Liver (tissue), 3 donors: Measurements from ENCODE around the gene ACACB.
A peak's percentile ranks its signal among the peaks of the same experiment; 100 is the strongest.

Experiments used
- FOXA1 ChIP-seq: IDR thresholded peaks from 2 replicates; pipeline ENCODE4 v1.6.1; 2016; ENCODE audit warnings: antibody characterized with exemption
- GABPA ChIP-seq, 2 donors: IDR thresholded peaks in 1 of 2; conservative IDR thresholded peaks in 1 of 2; 2 replicates each; pipeline ENCODE4 v1.6.1; 2016; ENCODE audit warnings: antibody characterized with exemption in 2 of 2, mild to moderate bottlenecking in 1 of 2, moderate library complexity in 1 of 2
- RAD21 ChIP-seq, 2 donors: IDR thresholded peaks; 2 replicates each; pipeline ENCODE4 v1.6.1; 2016; ENCODE audit warnings: antibody characterized with exemption in 2 of 2, mild to moderate bottlenecking in 2 of 2
- YY1 ChIP-seq: IDR thresholded peaks from 2 replicates; pipeline ENCODE4 v1.6.1; 2016; ENCODE audit warnings: antibody characterized with exemption, mild to moderate bottlenecking
- TF ChIP-seq, protein P1 (sequence below): fragments of 150-350 bp; IDR thresholded peaks from 2 replicates; pipeline ENCODE4 v1.5.1; 2017; ENCODE audit warnings: improper control_type of control experiment, low read depth, low read length; ENCODE audit not compliant: missing input control
- TF ChIP-seq, protein P2 (sequence below): IDR thresholded peaks from 2 replicates; pipeline ENCODE4 v1.6.1; 2016; ENCODE audit warnings: antibody characterized with exemption, mild to moderate bottlenecking
- TF ChIP-seq, protein P3 (sequence below): IDR thresholded peaks from 2 replicates; pipeline ENCODE4 v1.6.1; 2016; ENCODE audit warnings: antibody characterized with exemption
- donor health status: healthy.
- donor health status: healthy.

DNA sequence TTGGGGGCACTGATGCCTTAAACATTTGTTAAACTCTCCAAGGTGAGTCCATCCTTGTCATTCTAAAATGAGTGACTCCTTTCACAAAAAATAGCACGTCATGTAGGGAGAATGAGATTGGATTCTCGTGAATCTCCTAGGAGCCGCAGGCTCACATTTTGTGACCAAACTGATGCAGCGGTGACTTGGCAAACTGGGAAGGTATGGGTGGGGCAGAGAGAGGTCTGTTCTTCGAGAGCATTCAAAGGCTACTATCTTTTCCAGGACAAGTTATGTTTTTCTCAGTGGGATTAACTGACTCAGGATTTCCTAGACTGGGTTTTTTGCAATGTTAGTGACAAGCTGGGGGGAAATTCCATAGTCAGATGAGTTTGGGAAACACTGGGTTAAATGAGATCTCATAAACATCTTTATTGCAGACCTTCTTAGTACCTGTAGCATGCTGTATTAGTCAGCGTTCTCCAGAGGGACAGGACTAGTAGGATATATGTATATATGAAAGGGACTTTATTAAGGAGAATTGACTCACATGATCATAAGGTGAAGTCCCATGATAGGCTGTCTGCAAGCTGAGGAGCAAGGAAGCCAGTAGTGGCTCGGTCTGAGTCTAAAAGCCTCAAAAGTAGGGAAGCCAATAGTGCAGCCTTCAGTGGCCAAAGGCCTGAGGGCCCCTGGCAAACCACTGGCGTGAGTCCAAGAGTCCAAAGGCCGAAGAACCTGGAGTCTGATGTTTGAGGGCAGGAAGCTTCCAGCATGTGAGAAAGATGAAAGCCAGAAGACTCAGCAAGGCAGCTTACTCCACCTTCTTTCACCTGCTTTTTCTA, 131.7 kb downstream of the ACACB start:
- TF ChIP-seq, protein P1, sequence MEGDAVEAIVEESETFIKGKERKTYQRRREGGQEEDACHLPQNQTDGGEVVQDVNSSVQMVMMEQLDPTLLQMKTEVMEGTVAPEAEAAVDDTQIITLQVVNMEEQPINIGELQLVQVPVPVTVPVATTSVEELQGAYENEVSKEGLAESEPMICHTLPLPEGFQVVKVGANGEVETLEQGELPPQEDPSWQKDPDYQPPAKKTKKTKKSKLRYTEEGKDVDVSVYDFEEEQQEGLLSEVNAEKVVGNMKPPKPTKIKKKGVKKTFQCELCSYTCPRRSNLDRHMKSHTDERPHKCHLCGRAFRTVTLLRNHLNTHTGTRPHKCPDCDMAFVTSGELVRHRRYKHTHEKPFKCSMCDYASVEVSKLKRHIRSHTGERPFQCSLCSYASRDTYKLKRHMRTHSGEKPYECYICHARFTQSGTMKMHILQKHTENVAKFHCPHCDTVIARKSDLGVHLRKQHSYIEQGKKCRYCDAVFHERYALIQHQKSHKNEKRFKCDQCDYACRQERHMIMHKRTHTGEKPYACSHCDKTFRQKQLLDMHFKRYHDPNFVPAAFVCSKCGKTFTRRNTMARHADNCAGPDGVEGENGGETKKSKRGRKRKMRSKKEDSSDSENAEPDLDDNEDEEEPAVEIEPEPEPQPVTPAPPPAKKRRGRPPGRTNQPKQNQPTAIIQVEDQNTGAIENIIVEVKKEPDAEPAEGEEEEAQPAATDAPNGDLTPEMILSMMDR, result no peak
- TF ChIP-seq, protein P2, sequence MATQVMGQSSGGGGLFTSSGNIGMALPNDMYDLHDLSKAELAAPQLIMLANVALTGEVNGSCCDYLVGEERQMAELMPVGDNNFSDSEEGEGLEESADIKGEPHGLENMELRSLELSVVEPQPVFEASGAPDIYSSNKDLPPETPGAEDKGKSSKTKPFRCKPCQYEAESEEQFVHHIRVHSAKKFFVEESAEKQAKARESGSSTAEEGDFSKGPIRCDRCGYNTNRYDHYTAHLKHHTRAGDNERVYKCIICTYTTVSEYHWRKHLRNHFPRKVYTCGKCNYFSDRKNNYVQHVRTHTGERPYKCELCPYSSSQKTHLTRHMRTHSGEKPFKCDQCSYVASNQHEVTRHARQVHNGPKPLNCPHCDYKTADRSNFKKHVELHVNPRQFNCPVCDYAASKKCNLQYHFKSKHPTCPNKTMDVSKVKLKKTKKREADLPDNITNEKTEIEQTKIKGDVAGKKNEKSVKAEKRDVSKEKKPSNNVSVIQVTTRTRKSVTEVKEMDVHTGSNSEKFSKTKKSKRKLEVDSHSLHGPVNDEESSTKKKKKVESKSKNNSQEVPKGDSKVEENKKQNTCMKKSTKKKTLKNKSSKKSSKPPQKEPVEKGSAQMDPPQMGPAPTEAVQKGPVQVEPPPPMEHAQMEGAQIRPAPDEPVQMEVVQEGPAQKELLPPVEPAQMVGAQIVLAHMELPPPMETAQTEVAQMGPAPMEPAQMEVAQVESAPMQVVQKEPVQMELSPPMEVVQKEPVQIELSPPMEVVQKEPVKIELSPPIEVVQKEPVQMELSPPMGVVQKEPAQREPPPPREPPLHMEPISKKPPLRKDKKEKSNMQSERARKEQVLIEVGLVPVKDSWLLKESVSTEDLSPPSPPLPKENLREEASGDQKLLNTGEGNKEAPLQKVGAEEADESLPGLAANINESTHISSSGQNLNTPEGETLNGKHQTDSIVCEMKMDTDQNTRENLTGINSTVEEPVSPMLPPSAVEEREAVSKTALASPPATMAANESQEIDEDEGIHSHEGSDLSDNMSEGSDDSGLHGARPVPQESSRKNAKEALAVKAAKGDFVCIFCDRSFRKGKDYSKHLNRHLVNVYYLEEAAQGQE, result peak; percentile 53
- TF ChIP-seq YY1 (peak; percentile 69), GABPA (IDR thresholded peaks at IDR 0.05 in 1 of 2, conservative IDR thresholded peaks at IDR 0.05 in 1 of 2) (no peak), FOXA1 (no peak), RAD21 (IDR thresholded peaks at IDR 0.05) (peak; percentile 42 to 45)
- TF ChIP-seq, protein P3, sequence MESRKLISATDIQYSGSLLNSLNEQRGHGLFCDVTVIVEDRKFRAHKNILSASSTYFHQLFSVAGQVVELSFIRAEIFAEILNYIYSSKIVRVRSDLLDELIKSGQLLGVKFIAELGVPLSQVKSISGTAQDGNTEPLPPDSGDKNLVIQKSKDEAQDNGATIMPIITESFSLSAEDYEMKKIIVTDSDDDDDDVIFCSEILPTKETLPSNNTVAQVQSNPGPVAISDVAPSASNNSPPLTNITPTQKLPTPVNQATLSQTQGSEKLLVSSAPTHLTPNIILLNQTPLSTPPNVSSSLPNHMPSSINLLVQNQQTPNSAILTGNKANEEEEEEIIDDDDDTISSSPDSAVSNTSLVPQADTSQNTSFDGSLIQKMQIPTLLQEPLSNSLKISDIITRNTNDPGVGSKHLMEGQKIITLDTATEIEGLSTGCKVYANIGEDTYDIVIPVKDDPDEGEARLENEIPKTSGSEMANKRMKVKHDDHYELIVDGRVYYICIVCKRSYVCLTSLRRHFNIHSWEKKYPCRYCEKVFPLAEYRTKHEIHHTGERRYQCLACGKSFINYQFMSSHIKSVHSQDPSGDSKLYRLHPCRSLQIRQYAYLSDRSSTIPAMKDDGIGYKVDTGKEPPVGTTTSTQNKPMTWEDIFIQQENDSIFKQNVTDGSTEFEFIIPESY, result peak; percentile 43
